OCI-LY7 (cell line): ENCODE measurements around the gene OAS2.

ENCODE experiments used
- EZH2phosphoT487 ChIP-seq: fragments of 200-600 bp; sonication (generic); IDR thresholded peaks from 2 replicates; pipeline ENCODE4 v1.6.1; 2018; ENCODE audit warnings: low read depth, borderline replicate concordance, mild to moderate bottlenecking, mixed run types, antibody characterized with exemption, low read length, moderate library complexity, mixed read lengths
- TF ChIP-seq, protein P1 (sequence below): fragments of 200-600 bp; sonication (generic); conservative IDR thresholded peaks from 2 replicates; pipeline ENCODE4 v1.5.1; 2014; ENCODE audit warnings: mild to moderate bottlenecking, antibody characterized with exemption, low read length, moderate library complexity, mixed read lengths

DNA sequence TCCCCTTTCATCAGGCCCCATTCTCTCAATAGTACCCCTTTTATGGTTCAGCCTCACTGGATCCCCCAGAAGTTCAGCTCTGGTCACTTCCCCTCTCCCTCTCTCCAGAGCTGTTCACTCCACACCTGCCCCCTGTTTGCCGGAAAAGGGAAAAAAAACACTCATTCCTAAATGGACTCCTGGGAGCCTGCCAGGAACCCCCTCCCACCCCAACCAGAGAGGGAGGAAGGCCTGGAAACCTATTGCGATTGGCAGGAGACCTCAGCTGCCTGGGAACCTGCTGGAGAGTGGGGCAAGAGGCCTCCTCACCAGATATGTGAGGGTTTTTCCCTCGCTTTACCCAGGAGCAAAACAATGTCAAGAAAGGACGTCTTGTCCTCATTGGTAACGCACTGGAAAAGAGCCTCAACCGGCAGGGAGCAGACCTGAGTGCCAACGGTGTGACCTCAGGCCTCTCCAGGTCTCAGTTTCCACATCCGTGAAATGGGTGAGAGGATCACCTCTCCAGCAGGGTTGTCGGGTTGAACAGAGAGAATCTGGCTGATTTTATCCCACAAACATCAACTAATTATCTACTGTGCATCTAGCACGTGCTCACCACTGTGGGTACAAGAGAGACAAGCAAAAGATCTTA, 82.9 kb downstream of the OAS2 start:
- TF ChIP-seq, protein P1, sequence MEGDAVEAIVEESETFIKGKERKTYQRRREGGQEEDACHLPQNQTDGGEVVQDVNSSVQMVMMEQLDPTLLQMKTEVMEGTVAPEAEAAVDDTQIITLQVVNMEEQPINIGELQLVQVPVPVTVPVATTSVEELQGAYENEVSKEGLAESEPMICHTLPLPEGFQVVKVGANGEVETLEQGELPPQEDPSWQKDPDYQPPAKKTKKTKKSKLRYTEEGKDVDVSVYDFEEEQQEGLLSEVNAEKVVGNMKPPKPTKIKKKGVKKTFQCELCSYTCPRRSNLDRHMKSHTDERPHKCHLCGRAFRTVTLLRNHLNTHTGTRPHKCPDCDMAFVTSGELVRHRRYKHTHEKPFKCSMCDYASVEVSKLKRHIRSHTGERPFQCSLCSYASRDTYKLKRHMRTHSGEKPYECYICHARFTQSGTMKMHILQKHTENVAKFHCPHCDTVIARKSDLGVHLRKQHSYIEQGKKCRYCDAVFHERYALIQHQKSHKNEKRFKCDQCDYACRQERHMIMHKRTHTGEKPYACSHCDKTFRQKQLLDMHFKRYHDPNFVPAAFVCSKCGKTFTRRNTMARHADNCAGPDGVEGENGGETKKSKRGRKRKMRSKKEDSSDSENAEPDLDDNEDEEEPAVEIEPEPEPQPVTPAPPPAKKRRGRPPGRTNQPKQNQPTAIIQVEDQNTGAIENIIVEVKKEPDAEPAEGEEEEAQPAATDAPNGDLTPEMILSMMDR: no peak
- TF ChIP-seq EZH2phosphoT487: no peak
